ENCODE data around the gene STYXL1. TPM values are rescaled to one million over a fixed set of nuclear protein-coding genes. Genes with fewer than 3 reads are reported as not detected.

STYXL1 gene
- total and polyA plus RNA-seq, 2 experiments from 2014 or later: 42.5 to 54.7 TPM

DNA sequence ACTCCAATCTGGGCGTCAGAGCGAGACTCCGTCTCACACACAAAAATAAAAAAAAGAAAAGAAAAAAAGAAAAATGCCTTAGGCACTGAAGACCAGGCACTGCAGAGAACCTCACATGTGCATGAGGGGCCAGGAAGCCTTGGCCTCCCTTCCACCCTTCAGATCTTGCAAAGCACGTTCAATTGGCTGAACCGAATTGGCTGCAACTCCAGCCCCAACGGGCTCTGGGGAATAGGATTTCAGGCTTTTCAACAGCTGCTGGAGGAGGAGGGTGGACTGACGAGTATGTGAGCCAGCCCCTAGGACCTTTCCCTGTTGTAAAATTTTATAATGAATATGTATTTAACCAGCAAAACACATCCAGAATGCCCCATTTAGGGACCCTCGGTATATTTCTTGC, 70.1 kb downstream of the STYXL1 start:
- in situ Hi-C loops (cut with MboI): no loop called here
- no peak for TF ChIP-seq EZH2phosphoT487 (IDR thresholded peaks at IDR 0.05; ENCODE audit: insufficient read depth, low read depth)
- Histone ChIP-seq H3K9me3 (ENCODE audit: low read depth) (no peaks in the 10 kb centered on the region), H3F3A (ENCODE audit: insufficient read depth) (no peaks in the 10 kb centered on the region), H3K36me3 (ENCODE audit: low read depth) (peaks cover 6% of the 10 kb centered on the region; the same call in 1 of the 2 replicates), H3K4me3 (no peak overlapping the region), H3K79me2 (ENCODE audit: insufficient read depth) (no peaks in the 10 kb centered on the region), H3K27ac (no peak overlapping the region), H2AFZ (no peak overlapping the region), H3K27me3 (replicated peaks; ENCODE audit: insufficient read depth) (no peaks in the 10 kb centered on the region), H3K9me2 (ENCODE audit: insufficient read depth) (no peaks in the 10 kb centered on the region), H3K9ac (no peak overlapping the region), H3K4me2 (ENCODE audit: unreplicated experiment) (no peak overlapping the region), H3K4me1 (ENCODE audit: insufficient read depth) (no peaks in the 10 kb centered on the region), H4K20me1 (ENCODE audit: insufficient read depth) (no peaks in the 10 kb centered on the region)
- 54 to 55% methylated on average over 8 of the region's 8 CpGs for WGBS, 2 experiments (ENCODE audit: low coverage in 1 of 2, low lambda C conversion rate in 2 of 2, missing lambda C conversion rate in 2 of 2)
- no peak for DNase-seq

DNA sequence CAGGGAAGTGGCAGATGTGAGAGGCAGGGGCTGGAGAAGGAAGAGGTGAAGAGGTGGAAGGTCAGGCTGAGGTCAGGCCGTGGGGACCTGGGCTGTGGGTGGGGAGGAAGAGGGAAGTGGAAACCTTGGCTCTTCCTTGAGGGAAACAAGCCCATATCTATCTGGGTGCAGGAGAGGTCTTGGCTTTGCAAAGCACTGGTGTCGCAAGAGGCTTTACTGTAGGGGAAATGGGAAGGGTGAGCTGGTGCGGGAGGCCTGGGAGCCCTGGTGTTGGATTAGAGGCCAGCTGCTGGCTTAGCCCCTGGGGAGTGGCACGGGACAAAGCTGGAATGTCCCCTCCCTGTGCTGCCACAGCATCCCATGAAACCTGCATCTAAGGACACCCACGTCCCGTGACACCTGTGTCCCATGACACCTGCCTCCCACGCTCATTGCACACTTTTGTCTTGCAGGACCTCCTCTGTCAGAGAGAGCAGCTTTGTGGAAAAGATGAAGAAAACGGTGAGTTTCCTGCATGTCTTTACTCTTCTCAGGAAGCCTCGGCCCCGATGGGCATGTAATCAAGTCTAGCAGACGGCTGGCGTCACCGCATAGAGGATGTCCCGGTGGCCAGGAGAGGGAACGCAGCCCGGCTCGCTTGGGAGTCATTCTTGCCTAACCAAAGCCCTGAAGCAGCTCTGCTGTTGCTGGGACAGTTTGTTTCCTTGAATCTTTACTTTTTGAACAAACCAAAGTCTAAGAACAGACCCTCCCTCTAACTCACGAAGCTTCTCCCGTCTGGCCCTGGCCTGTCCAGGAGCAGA, 75.6 kb downstream of the STYXL1 start:
- no peaks in the 10 kb centered on the region for H4K20me1 ChIP-seq (ENCODE audit: insufficient read depth)
- WGBS, 2 experiments (ENCODE audit: low coverage in 1 of 2, low lambda C conversion rate in 2 of 2, missing lambda C conversion rate in 2 of 2): 59% methylated on average over 19 of the region's 19 CpGs
- H3K4me3 ChIP-seq: no peak overlapping the region
- peak; percentile 55 for DNase-seq
- H3K27me3 ChIP-seq (replicated peaks; ENCODE audit: insufficient read depth): no peaks in the 10 kb centered on the region
- no peak overlapping the region for H3K4me2 ChIP-seq (ENCODE audit: unreplicated experiment)
- H3K36me3 ChIP-seq (ENCODE audit: low read depth): peaks cover 6% of the 10 kb centered on the region; the same call in 1 of the 2 replicates
- no peaks in the 10 kb centered on the region for H3K9me3 ChIP-seq (ENCODE audit: low read depth)
- no peaks in the 10 kb centered on the region for H3K4me1 ChIP-seq (ENCODE audit: insufficient read depth)
- in situ Hi-C loops (cut with MboI): no loop called here
- TF ChIP-seq EZH2 (IDR thresholded peaks at IDR 0.05; ENCODE audit: insufficient read depth, poor library complexity, severe bottlenecking) (no peak), EZH2phosphoT487 (IDR thresholded peaks at IDR 0.05; ENCODE audit: insufficient read depth, low read depth) (no peak)
- no peak overlapping the region for H2AFZ ChIP-seq
- no peak overlapping the region for H3K27ac ChIP-seq
- H3K9ac ChIP-seq: no peak overlapping the region
- no peaks in the 10 kb centered on the region for H3F3A ChIP-seq (ENCODE audit: insufficient read depth)
- no peaks in the 10 kb centered on the region for H3K79me2 ChIP-seq (ENCODE audit: insufficient read depth)
- no peaks in the 10 kb centered on the region for H3K9me2 ChIP-seq (ENCODE audit: insufficient read depth)

DNA sequence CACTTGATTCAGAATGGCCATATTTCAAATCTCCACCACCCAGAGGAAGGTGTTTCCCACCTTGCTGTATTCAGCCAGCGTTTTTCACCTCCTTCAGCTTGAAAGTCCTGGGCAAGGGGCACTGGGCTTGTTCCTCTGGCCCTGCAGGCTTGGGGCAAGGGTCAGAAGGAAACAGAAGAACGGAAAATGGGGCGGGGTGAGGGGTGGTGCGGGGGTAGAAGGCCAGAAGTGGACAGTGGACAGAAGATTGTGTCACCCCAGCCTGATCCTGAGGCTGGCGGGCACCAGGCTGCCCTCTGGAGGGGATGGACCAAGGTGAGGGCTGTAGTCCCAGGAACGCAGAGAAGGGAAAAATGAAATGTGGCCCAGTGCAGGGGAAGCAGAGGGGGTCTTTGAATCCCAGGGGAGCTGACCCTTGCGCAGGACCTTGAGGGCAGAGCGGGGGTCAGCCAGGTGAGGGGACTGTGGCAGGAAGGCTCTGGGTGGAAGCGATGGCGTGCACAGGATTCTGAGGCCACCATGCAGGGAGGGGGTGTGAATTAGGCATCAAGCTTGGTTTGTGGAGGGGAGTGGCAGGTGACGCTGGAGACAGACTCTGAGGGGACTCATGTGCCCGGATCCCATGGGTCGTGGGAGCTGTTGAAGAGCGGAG, 76.4 kb downstream of the STYXL1 start:
- Histone ChIP-seq H4K20me1 (ENCODE audit: insufficient read depth) (no peaks in the 10 kb centered on the region), H2AFZ (no peak overlapping the region), H3K9me3 (ENCODE audit: low read depth) (no peaks in the 10 kb centered on the region), H3F3A (ENCODE audit: insufficient read depth) (no peaks in the 10 kb centered on the region), H3K27me3 (replicated peaks; ENCODE audit: insufficient read depth) (no peaks in the 10 kb centered on the region), H3K9ac (no peak overlapping the region), H3K36me3 (ENCODE audit: low read depth) (peaks cover 6% of the 10 kb centered on the region; the same call in 1 of the 2 replicates), H3K4me3 (no peak overlapping the region), H3K4me1 (ENCODE audit: insufficient read depth) (peaks cover under 1% of the 10 kb centered on the region), H3K4me2 (ENCODE audit: unreplicated experiment) (no peak overlapping the region), H3K9me2 (ENCODE audit: insufficient read depth) (no peaks in the 10 kb centered on the region), H3K79me2 (ENCODE audit: insufficient read depth) (no peaks in the 10 kb centered on the region), H3K27ac (no peak overlapping the region)
- TF ChIP-seq EZH2phosphoT487 (IDR thresholded peaks at IDR 0.05; ENCODE audit: insufficient read depth, low read depth) (no peak), EZH2 (IDR thresholded peaks at IDR 0.05; ENCODE audit: insufficient read depth, poor library complexity, severe bottlenecking) (no peak)
- no peak for DNase-seq
- WGBS, 2 experiments (ENCODE audit: low coverage in 1 of 2, low lambda C conversion rate in 2 of 2, missing lambda C conversion rate in 2 of 2): 86 to 89% methylated on average over 11 to 14 of the region's 14 CpGs
- in situ Hi-C loops (cut with MboI): no loop called here

DNA sequence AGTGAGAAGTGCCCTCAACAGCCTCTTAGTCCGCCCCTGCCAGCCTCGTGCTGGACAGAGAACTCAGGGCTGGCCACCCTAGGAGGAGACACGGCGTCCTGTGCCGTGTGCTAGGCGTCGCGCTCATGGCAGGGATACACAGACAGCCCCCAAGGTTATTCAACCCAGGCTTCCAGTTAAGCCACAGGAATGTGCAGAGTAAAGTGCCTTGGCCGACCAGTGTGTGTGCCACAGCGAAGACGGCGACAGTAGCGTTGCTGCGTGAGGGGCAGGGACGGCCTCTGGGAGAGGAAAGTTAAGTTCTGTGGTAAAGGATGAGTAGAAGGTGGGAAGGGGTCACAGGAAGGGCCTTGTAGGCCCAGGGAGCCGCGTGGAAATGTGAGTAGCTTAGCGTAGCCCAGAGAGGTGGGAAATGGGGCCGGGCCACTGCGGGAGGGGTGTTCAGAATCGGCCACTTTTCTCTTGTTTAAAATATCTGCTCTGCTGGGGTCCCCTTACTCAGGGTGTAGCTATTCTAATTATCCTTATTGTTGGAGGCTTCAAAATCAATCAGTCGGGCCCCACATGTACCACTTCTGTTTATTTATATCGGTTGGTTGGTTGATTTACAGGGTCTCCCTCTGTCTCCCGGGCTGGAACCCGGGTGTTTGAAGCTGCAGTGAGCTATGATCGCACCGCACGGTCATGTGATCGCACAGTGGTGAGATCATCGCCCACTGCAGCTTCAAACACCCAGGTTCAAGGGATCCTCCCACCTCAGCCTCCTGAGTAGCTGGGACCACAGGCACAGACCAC, 77.9 kb downstream of the STYXL1 start:
- H3K27ac ChIP-seq: no peak overlapping the region
- DNase-seq: no peak

More for the DNA sequence above, 77.9 kb downstream of the STYXL1 start:
- Histone ChIP-seq H3K4me1 (ENCODE audit: insufficient read depth) (peaks cover 7% of the 10 kb centered on the region), H3K4me2 (ENCODE audit: unreplicated experiment) (no peak overlapping the region), H3K79me2 (ENCODE audit: insufficient read depth) (no peaks in the 10 kb centered on the region), H3K27me3 (replicated peaks; ENCODE audit: insufficient read depth) (no peaks in the 10 kb centered on the region), H3F3A (ENCODE audit: insufficient read depth) (no peaks in the 10 kb centered on the region), H3K9ac (no peak overlapping the region), H3K36me3 (ENCODE audit: low read depth) (peaks cover 6% of the 10 kb centered on the region; the same call in 1 of the 2 replicates), H2AFZ (no peak overlapping the region), H3K9me3 (ENCODE audit: low read depth) (no peaks in the 10 kb centered on the region), H3K4me3 (no peak overlapping the region), H4K20me1 (ENCODE audit: insufficient read depth) (no peaks in the 10 kb centered on the region), H3K9me2 (ENCODE audit: insufficient read depth) (no peaks in the 10 kb centered on the region)
- in situ Hi-C loops (cut with MboI): no loop called here
- no peak for TF ChIP-seq EZH2phosphoT487 (IDR thresholded peaks at IDR 0.05; ENCODE audit: insufficient read depth, low read depth)
- TF ChIP-seq EZH2 (IDR thresholded peaks at IDR 0.05; ENCODE audit: insufficient read depth, poor library complexity, severe bottlenecking): no peak
- 88 to 90% methylated on average over 30 of the region's 30 CpGs for WGBS, 2 experiments (ENCODE audit: low coverage in 1 of 2, low lambda C conversion rate in 2 of 2, missing lambda C conversion rate in 2 of 2)

Measured in GM23248 (cell line).